ENCODE measurements around the gene ERGIC3. TPM values are rescaled to one million over a fixed set of nuclear protein-coding genes. Genes with fewer than 3 reads are reported as not detected.

Gene ERGIC3
- total RNA-seq, 1 experiment from 2014 or later, result 242 TPM

DNA sequence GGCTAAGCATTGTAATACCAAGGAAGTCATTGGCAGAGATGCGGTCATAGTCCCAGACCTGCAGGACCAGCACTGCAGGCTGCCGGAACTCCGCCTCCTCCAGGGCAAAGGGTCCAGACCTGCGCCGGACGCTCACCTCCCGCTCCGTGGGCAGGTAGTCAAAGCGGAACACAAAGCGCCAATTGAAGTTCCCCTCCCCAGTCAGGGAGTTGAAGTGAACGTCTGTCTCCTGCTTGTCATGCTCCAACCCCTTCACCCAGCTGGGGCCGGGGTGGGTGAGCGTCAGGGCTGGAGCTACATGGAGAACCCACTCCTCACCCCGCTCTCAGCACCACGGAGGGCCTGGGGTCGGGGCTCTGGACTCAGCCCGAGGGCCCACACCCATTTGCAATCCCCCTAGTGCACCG, 18.2 kb downstream of the ERGIC3 start:
- H3K9ac ChIP-seq (ENCODE audit: low read length), result no peak overlapping the region
- no peaks in the 10 kb centered on the region for H3K9me3 ChIP-seq (ENCODE audit: low read length)
- H3K27me3 ChIP-seq (ENCODE audit: low read length), result no peaks in the 10 kb centered on the region
- H3K36me3 ChIP-seq (ENCODE audit: insufficient read depth, low read length), result no peaks in the 10 kb centered on the region
- peaks cover 6% of the 10 kb centered on the region for H3K4me1 ChIP-seq (ENCODE audit: low read length)
- H3K9me2 ChIP-seq (replicated peaks; ENCODE audit: insufficient read depth, low read length), result no peaks in the 10 kb centered on the region
- DNase-seq, result no peak
- no peaks in the 10 kb centered on the region for H3K79me2 ChIP-seq (ENCODE audit: low read length)
- no peak overlapping the region for H3K27ac ChIP-seq (ENCODE audit: low read length)
- H3K4me2 ChIP-seq (ENCODE audit: low read depth, low read length, poor library complexity, severe bottlenecking), result no peak overlapping the region
- H3K4me3 ChIP-seq (ENCODE audit: low read length), result no peak overlapping the region
- no peak overlapping the region for H2AFZ ChIP-seq (ENCODE audit: low read length)
- no peaks in the 10 kb centered on the region for H4K20me1 ChIP-seq (ENCODE audit: insufficient read depth, low read depth, low read length)

DNA sequence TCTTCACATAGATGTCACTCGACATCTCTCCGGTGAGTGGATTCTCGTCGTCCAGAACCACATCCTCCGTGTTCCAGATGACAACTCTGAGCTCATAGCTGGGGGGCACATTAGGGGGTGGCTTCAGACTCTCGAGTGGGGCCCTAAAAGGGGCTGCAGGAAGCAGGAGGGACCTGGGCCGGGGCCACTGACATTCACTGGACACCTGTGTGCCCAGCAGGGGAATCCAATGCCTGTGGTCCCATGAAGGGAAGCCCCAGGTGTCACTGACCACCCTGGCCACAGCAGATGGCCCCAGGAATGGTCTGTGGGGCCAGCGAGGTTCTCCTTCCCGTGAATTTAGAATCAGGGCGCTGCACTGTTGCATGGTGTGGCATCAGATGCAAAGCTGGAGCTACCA, 18.7 kb downstream of the ERGIC3 start:
- Histone ChIP-seq H3K9ac (ENCODE audit: low read length) (no peak overlapping the region), H3K27ac (ENCODE audit: low read length) (no peak overlapping the region), H3K27me3 (ENCODE audit: low read length) (no peaks in the 10 kb centered on the region), H3K4me3 (ENCODE audit: low read length) (no peak overlapping the region), H2AFZ (ENCODE audit: low read length) (no peak overlapping the region), H4K20me1 (ENCODE audit: insufficient read depth, low read depth, low read length) (no peaks in the 10 kb centered on the region), H3K4me1 (ENCODE audit: low read length) (peaks cover 6% of the 10 kb centered on the region), H3K9me3 (ENCODE audit: low read length) (no peaks in the 10 kb centered on the region), H3K4me2 (ENCODE audit: low read depth, low read length, poor library complexity, severe bottlenecking) (no peak overlapping the region), H3K9me2 (replicated peaks; ENCODE audit: insufficient read depth, low read length) (no peaks in the 10 kb centered on the region), H3K79me2 (ENCODE audit: low read length) (no peaks in the 10 kb centered on the region), H3K36me3 (ENCODE audit: insufficient read depth, low read length) (no peaks in the 10 kb centered on the region)
- no peak for DNase-seq

DNA sequence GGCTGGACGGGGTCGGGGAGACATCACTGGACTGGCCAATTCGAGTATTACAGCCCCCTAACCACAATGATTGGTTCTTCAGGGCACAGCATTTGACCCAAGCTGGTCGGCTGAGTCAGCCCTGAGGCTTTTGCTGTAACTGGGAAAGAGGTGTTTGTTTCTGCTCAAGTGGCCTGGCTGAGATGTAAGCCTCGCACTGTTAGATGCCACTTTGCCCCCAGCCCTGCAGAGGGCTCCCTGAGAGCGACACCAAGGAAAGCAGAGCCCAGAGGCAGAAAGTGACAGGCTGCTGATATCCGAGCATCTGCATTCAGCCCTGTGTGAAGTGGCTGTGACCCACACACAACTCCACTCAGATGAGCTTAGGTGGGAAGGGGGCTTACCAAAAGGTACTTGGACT, 19.4 kb downstream of the ERGIC3 start:
- H3K9ac ChIP-seq (ENCODE audit: low read length), result 0 out of 2 replicates have a peak overlapping the region, but pooled peaks have one; percentile 26
- H3K9me3 ChIP-seq (ENCODE audit: low read length), result no peaks in the 10 kb centered on the region
- no peak overlapping the region for H2AFZ ChIP-seq (ENCODE audit: low read length)
- H3K4me3 ChIP-seq (ENCODE audit: low read length), result no peak overlapping the region
- DNase-seq, result peak; percentile 83
- H3K4me2 ChIP-seq (ENCODE audit: low read depth, low read length, poor library complexity, severe bottlenecking), result peak overlapping the region; percentile 9
- H3K27ac ChIP-seq (ENCODE audit: low read length), result no peak overlapping the region
- H3K9me2 ChIP-seq (replicated peaks; ENCODE audit: insufficient read depth, low read length), result no peaks in the 10 kb centered on the region
- no peaks in the 10 kb centered on the region for H3K36me3 ChIP-seq (ENCODE audit: insufficient read depth, low read length)
- H3K27me3 ChIP-seq (ENCODE audit: low read length), result no peaks in the 10 kb centered on the region
- no peaks in the 10 kb centered on the region for H4K20me1 ChIP-seq (ENCODE audit: insufficient read depth, low read depth, low read length)
- H3K4me1 ChIP-seq (ENCODE audit: low read length), result peaks cover 6% of the 10 kb centered on the region
- no peaks in the 10 kb centered on the region for H3K79me2 ChIP-seq (ENCODE audit: low read length)

DNA sequence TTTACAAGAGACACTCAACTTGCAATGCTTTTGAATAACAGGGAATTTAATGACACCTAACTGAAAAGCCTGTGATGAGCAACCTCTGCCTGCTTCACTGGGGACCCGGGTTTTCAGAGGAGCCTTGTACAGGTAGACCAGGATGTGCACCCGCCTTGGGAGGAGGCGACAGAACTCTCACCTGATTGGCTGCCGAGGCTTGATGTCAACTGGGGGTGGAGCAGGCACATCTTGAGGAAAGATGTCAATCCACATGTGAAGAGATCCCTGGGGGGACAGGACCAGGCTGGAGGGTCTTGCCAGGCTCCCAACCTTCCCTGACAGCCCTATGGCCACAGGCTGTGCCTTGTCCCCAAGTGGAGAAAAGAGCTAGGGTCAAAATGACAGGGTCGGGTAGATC, 19.8 kb downstream of the ERGIC3 start:
- Histone ChIP-seq H3K9me2 (replicated peaks; ENCODE audit: insufficient read depth, low read length) (no peaks in the 10 kb centered on the region), H3K27me3 (ENCODE audit: low read length) (no peaks in the 10 kb centered on the region), H4K20me1 (ENCODE audit: insufficient read depth, low read depth, low read length) (no peaks in the 10 kb centered on the region), H3K4me2 (ENCODE audit: low read depth, low read length, poor library complexity, severe bottlenecking) (peak overlapping the region; percentile 9), H2AFZ (ENCODE audit: low read length) (no peak overlapping the region), H3K36me3 (ENCODE audit: insufficient read depth, low read length) (no peaks in the 10 kb centered on the region), H3K9me3 (ENCODE audit: low read length) (no peaks in the 10 kb centered on the region), H3K4me1 (ENCODE audit: low read length) (peaks cover 6% of the 10 kb centered on the region), H3K9ac (ENCODE audit: low read length) (0 out of 2 replicates have a peak overlapping the region, but pooled peaks have one; percentile 26), H3K27ac (ENCODE audit: low read length) (no peak overlapping the region), H3K4me3 (ENCODE audit: low read length) (no peak overlapping the region), H3K79me2 (ENCODE audit: low read length) (no peaks in the 10 kb centered on the region)
- peak; percentile 60 for DNase-seq

DNA sequence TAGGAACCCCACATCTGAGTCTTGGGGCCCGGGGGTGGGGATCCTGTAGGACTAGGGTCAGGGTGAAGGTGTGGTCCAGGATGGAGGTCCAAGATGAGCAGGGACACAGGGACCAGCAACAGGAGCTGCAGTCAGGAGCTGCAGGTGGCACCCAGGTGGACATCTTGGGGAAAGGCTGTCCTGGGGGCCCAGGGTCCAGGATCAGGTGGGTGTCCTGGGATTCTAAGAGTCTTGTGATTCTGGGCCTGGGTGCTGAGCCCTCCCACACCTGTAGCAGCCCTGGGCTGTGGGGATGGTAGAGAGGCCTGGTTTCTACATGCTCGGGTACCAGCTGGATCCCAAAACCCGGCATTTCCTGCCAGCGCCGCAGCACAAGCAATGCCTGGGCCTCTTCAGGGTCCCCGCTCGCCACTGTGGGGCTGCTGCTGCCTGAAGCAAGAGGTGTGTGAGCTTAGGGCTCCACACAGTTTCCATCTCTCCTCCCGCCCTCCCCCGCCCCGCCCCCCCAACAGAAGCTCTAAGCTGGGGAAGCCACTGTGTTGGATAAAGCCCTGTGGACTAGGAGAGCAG, 20.7 kb downstream of the ERGIC3 start:
- Histone ChIP-seq H3K4me3 (ENCODE audit: low read length) (no peak overlapping the region), H3K79me2 (ENCODE audit: low read length) (no peaks in the 10 kb centered on the region), H3K4me1 (ENCODE audit: low read length) (peaks cover 6% of the 10 kb centered on the region), H2AFZ (ENCODE audit: low read length) (no peak overlapping the region), H3K4me2 (ENCODE audit: low read depth, low read length, poor library complexity, severe bottlenecking) (no peak overlapping the region), H3K9ac (ENCODE audit: low read length) (no peak overlapping the region), H3K9me2 (replicated peaks; ENCODE audit: insufficient read depth, low read length) (no peaks in the 10 kb centered on the region), H3K36me3 (ENCODE audit: insufficient read depth, low read length) (no peaks in the 10 kb centered on the region), H3K27ac (ENCODE audit: low read length) (no peak overlapping the region), H3K27me3 (ENCODE audit: low read length) (no peaks in the 10 kb centered on the region), H4K20me1 (ENCODE audit: insufficient read depth, low read depth, low read length) (no peaks in the 10 kb centered on the region), H3K9me3 (ENCODE audit: low read length) (no peaks in the 10 kb centered on the region)
- no peak for DNase-seq

DNA sequence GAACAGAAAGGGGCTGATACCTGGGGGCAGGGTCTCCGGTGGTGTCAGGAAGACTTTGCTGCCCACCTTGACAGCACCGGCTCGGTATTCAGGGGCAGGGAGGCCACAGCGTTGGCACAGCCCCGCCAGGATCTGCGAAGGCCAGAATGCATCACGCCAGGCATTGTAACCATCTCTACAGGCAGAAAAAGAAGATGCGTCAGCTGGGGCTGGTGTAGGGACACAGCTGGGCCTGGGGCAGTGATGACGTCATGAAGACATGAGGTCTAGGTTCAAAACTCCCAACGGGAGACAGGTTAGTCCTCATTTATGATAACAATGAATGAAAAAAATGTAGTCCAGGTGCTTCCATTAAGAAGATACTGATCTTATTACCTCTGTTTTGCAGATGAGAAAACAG, 22.0 kb downstream of the ERGIC3 start:
- H3K9me2 ChIP-seq (replicated peaks; ENCODE audit: insufficient read depth, low read length), result no peaks in the 10 kb centered on the region
- no peak overlapping the region for H2AFZ ChIP-seq (ENCODE audit: low read length)
- H4K20me1 ChIP-seq (ENCODE audit: insufficient read depth, low read depth, low read length), result no peaks in the 10 kb centered on the region
- H3K9ac ChIP-seq (ENCODE audit: low read length), result no peak overlapping the region
- H3K4me1 ChIP-seq (ENCODE audit: low read length), result peaks cover 6% of the 10 kb centered on the region
- no peak for DNase-seq
- H3K9me3 ChIP-seq (ENCODE audit: low read length), result no peaks in the 10 kb centered on the region
- no peaks in the 10 kb centered on the region for H3K27me3 ChIP-seq (ENCODE audit: low read length)
- no peaks in the 10 kb centered on the region for H3K36me3 ChIP-seq (ENCODE audit: insufficient read depth, low read length)
- no peak overlapping the region for H3K4me3 ChIP-seq (ENCODE audit: low read length)
- no peaks in the 10 kb centered on the region for H3K79me2 ChIP-seq (ENCODE audit: low read length)
- H3K27ac ChIP-seq (ENCODE audit: low read length), result no peak overlapping the region
- no peak overlapping the region for H3K4me2 ChIP-seq (ENCODE audit: low read depth, low read length, poor library complexity, severe bottlenecking)

DNA sequence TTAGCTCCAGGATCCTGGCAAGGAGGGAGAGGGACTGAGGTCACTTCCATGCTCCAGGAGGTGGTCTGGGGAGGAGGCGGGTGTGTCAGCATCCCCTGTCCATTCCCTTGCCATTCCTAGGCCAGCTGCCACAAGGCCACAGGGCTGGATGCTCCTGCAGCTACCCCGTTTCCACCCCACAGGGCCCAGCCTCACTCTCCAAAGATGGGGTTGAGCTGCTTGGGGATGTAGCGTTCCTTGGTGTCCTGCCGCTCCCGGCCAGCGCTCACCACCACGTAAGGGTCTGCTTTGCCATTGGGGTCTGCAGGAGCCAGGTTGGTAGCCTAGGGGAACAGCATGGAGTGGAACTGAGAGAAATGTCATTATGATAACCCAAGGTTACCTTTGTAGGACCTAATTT, 23.0 kb downstream of the ERGIC3 start:
- Histone ChIP-seq H3K79me2 (ENCODE audit: low read length) (no peaks in the 10 kb centered on the region), H3K27me3 (ENCODE audit: low read length) (no peaks in the 10 kb centered on the region), H3K9me2 (replicated peaks; ENCODE audit: insufficient read depth, low read length) (no peaks in the 10 kb centered on the region), H2AFZ (ENCODE audit: low read length) (no peak overlapping the region), H3K4me2 (ENCODE audit: low read depth, low read length, poor library complexity, severe bottlenecking) (no peak overlapping the region), H3K9me3 (ENCODE audit: low read length) (no peaks in the 10 kb centered on the region), H3K4me1 (ENCODE audit: low read length) (peaks cover 6% of the 10 kb centered on the region), H4K20me1 (ENCODE audit: insufficient read depth, low read depth, low read length) (no peaks in the 10 kb centered on the region), H3K4me3 (ENCODE audit: low read length) (no peak overlapping the region), H3K27ac (ENCODE audit: low read length) (no peak overlapping the region), H3K36me3 (ENCODE audit: insufficient read depth, low read length) (no peaks in the 10 kb centered on the region), H3K9ac (ENCODE audit: low read length) (no peak overlapping the region)
- no peak for DNase-seq

DNA sequence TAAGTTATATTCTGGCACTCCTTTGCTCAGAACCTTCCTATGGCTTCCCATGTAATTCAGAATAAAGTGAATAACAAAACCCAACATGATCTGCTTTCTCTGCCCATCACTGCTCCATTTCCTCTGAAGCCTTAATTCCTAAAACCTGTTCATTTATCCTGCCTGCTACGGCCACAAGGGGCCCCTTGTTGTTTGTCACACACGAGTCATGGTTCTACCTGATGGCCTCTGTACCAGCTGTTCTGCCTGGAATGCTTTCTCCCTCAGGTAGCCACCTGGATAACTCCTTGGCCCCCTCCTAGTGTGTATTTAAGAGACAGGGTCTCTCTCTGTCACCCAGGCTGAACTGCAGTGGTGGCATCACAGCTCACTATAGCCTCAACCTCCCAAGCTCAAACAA, 26.8 kb downstream of the ERGIC3 start:
- H3K9me3 ChIP-seq (ENCODE audit: low read length), result no peaks in the 10 kb centered on the region
- H3K27ac ChIP-seq (ENCODE audit: low read length), result no peak overlapping the region
- no peaks in the 10 kb centered on the region for H3K36me3 ChIP-seq (ENCODE audit: insufficient read depth, low read length)
- H2AFZ ChIP-seq (ENCODE audit: low read length), result no peak overlapping the region
- H3K9ac ChIP-seq (ENCODE audit: low read length), result no peak overlapping the region
- H3K9me2 ChIP-seq (replicated peaks; ENCODE audit: insufficient read depth, low read length), result no peaks in the 10 kb centered on the region
- no peaks in the 10 kb centered on the region for H4K20me1 ChIP-seq (ENCODE audit: insufficient read depth, low read depth, low read length)
- H3K4me3 ChIP-seq (ENCODE audit: low read length), result no peak overlapping the region
- H3K27me3 ChIP-seq (ENCODE audit: low read length), result no peaks in the 10 kb centered on the region
- no peak overlapping the region for H3K4me2 ChIP-seq (ENCODE audit: low read depth, low read length, poor library complexity, severe bottlenecking)
- DNase-seq, result peak; percentile 67
- no peaks in the 10 kb centered on the region for H3K79me2 ChIP-seq (ENCODE audit: low read length)
- no peaks in the 10 kb centered on the region for H3K4me1 ChIP-seq (ENCODE audit: low read length)

DNA sequence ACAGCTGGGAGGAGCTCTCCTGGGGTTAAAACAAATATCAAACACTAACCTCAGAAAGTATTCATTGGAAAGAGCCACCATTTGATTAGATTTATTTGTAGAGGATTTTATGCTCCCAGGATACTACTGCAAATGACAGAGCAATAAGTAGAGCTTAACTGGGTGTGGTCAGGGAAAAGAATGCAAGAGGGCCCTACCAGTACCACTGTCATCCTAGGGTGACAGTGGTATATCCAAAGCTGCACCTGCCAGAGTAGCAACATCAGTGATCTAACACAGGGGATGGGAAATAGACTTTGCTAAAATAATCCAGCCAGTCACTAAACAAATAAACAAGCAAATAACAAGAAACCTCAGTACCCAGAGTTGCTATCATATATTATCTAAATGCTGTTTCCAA, 29.7 kb downstream of the ERGIC3 start:
- DNase-seq, result no peak
- H4K20me1 ChIP-seq (ENCODE audit: insufficient read depth, low read depth, low read length), result no peaks in the 10 kb centered on the region
- H3K9ac ChIP-seq (ENCODE audit: low read length), result no peak overlapping the region
- no peaks in the 10 kb centered on the region for H3K4me1 ChIP-seq (ENCODE audit: low read length)
- no peaks in the 10 kb centered on the region for H3K79me2 ChIP-seq (ENCODE audit: low read length)
- H3K4me2 ChIP-seq (ENCODE audit: low read depth, low read length, poor library complexity, severe bottlenecking), result no peak overlapping the region
- no peak overlapping the region for H2AFZ ChIP-seq (ENCODE audit: low read length)
- no peaks in the 10 kb centered on the region for H3K36me3 ChIP-seq (ENCODE audit: insufficient read depth, low read length)
- H3K4me3 ChIP-seq (ENCODE audit: low read length), result no peak overlapping the region
- H3K27ac ChIP-seq (ENCODE audit: low read length), result no peak overlapping the region
- H3K9me3 ChIP-seq (ENCODE audit: low read length), result no peaks in the 10 kb centered on the region
- H3K9me2 ChIP-seq (replicated peaks; ENCODE audit: insufficient read depth, low read length), result no peaks in the 10 kb centered on the region
- H3K27me3 ChIP-seq (ENCODE audit: low read length), result no peaks in the 10 kb centered on the region

All from Karpas-422 (cell line).